Stimulated activated naive CD8-positive, alpha-beta T cell treated with anti-CD3 and anti-CD28 coated beads, Interleukin-15, amount 100 ng/mL, for 72 hours (primary cell): ENCODE measurements around the gene ITGAV.

Experiments
- ATAC-seq: fragments of 150-1000 bp; cut with Tn5 transposase; 2 replicates; pipeline ENCODE4 v1.10.0; 2021; ENCODE audit warnings: mild to moderate bottlenecking, moderate library complexity
- DNase-seq, 2 donors: peaks; one replicate each; pipeline ENCODE4 v3.0.0; 2021 to 2022
- H3K27ac Mint-ChIP-seq, 2 donors: one replicate each; pipeline ENCODE4 v1.8.0; 2022; ENCODE audit warnings: mild to moderate bottlenecking in 2 of 2, mixed read lengths in 2 of 2, moderate library complexity in 2 of 2
- H3K27me3 Mint-ChIP-seq: one replicate; pipeline ENCODE4 v1.8.0; 2022; ENCODE audit warnings: mixed read lengths
- H3K4me1 Mint-ChIP-seq: one replicate; pipeline ENCODE4 v1.8.0; 2022; ENCODE audit warnings: mild to moderate bottlenecking, mixed read lengths
- H3K4me3 Mint-ChIP-seq, 2 donors: one replicate each; pipeline ENCODE4 v1.8.0; 2022; ENCODE audit warnings: mild to moderate bottlenecking in 2 of 2, mixed read lengths in 2 of 2, moderate library complexity in 1 of 2
- H3K9me3 Mint-ChIP-seq, 2 donors: one replicate each; pipeline ENCODE4 v1.8.0; 2022; ENCODE audit warnings: mixed read lengths in 2 of 2

The ITGAV gene

GRCh38 chr2:186702006-186702405, 112.2 kb downstream of the ITGAV start:
- Mint-ChIP-seq H3K4me1 (no peaks in the 10 kb centered on the region), H3K27ac (no peak overlapping the region), H3K27me3 (peaks cover 28% of the 10 kb centered on the region), H3K4me3 (no peak overlapping the region), H3K9me3 (peaks cover 0 to 4% of the 10 kb centered on the region in 2 donors)
- DNase-seq (no peak), ATAC-seq (no peak)

DNA sequence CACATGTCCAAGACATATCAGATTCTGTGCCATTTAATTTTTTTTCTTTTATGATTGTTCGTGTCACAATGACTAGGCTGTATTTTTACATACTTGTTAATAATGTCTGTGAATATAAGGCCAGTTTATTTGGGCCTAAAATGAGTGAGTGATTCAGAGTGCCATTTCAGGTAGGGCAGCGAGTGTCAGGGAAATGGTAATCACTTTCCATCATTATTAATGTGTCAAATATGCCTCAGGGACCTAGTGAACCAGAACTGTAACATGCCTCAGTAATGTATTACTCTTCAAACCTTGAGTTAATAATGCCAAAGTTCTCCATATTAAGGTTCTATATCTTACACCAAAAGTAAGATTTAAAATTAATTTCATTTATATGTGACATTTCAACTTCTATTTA, 112.6 kb downstream of the ITGAV start:
- Mint-ChIP-seq H3K27ac (no peak overlapping the region), H3K4me3 (no peak overlapping the region), H3K9me3 (peaks cover 0 to 4% of the 10 kb centered on the region in 2 donors), H3K27me3 (peaks cover 28% of the 10 kb centered on the region), H3K4me1 (no peaks in the 10 kb centered on the region)
- no peak for ATAC-seq
- no peak for DNase-seq

GRCh38 chr2:186704897-186705296, 115.0 kb downstream of the ITGAV start:
- Mint-ChIP-seq H3K4me3 (no peak overlapping the region), H3K27ac (no peak overlapping the region), H3K9me3 (no peaks in the 10 kb centered on the region), H3K27me3 (peaks cover 10% of the 10 kb centered on the region), H3K4me1 (no peaks in the 10 kb centered on the region)
- DNase-seq (no peak), ATAC-seq (no peak)

GRCh38 chr2:186709529-186710450, 119.9 kb downstream of the ITGAV start:
- no peaks in the 10 kb centered on the region for H3K4me1 Mint-ChIP-seq

GRCh38 chr2:186713691-186714090, 123.8 kb downstream of the ITGAV start:
- Mint-ChIP-seq H3K4me1 (no peaks in the 10 kb centered on the region), H3K9me3 (no peaks in the 10 kb centered on the region), H3K27me3 (peaks cover 5% of the 10 kb centered on the region), H3K4me3 (no peak overlapping the region), H3K27ac (no peak overlapping the region)
- no peak for DNase-seq
- no peak for ATAC-seq

More at GRCh38 chr2:186709529-186710450, 119.9 kb downstream of the ITGAV start:
- DNase-seq (no peak), ATAC-seq (no peak)
- Mint-ChIP-seq H3K27ac (no peak overlapping the region), H3K4me3 (no peak overlapping the region), H3K27me3 (peaks cover 9% of the 10 kb centered on the region), H3K9me3 (no peaks in the 10 kb centered on the region)

GRCh38 chr2:186714611-186715010, 124.8 kb downstream of the ITGAV start:
- no peaks in the 10 kb centered on the region for H3K4me1 Mint-ChIP-seq
- H3K27me3 Mint-ChIP-seq, result peaks cover 5% of the 10 kb centered on the region
- no peaks in the 10 kb centered on the region for H3K9me3 Mint-ChIP-seq
- H3K4me3 Mint-ChIP-seq, result no peak overlapping the region
- no peak for DNase-seq
- H3K27ac Mint-ChIP-seq, result no peak overlapping the region
- no peak for ATAC-seq

- DNase-seq (no peak), ATAC-seq (no peak)
- Mint-ChIP-seq H3K27ac (no peak overlapping the region), H3K4me1 (no peaks in the 10 kb centered on the region), H3K4me3 (no peak overlapping the region), H3K9me3 (no peaks in the 10 kb centered on the region), H3K27me3 (peaks cover 5% of the 10 kb centered on the region)
These were observed 126.1 kb downstream of the ITGAV start for GRCh38 chr2:186716004-186716403.

DNA sequence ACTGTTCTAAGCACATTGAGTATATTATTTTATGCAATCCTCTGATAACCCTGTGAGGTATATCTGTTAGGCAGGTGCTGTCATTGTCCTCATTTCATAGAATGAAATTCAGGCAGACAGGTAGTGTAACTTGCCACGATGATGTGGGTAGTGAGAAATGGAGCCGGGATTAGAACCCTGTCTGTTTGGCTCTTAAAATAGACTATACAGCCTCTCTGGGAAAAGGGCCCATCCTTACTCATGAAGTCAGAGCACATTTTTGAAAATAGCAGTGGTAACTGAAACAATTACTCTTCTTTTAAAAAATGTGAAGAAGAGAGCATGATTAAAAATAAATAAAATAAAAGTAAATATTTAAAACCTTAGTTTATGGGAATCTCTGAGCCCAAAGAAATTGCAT, 127.0 kb downstream of the ITGAV start:
- no peaks in the 10 kb centered on the region for H3K9me3 Mint-ChIP-seq
- H3K4me3 Mint-ChIP-seq, result no peak overlapping the region
- H3K27me3 Mint-ChIP-seq, result peaks cover 5% of the 10 kb centered on the region
- no peak for ATAC-seq
- H3K27ac Mint-ChIP-seq, result no peak overlapping the region
- no peaks in the 10 kb centered on the region for H3K4me1 Mint-ChIP-seq
- DNase-seq, result no peak

DNA sequence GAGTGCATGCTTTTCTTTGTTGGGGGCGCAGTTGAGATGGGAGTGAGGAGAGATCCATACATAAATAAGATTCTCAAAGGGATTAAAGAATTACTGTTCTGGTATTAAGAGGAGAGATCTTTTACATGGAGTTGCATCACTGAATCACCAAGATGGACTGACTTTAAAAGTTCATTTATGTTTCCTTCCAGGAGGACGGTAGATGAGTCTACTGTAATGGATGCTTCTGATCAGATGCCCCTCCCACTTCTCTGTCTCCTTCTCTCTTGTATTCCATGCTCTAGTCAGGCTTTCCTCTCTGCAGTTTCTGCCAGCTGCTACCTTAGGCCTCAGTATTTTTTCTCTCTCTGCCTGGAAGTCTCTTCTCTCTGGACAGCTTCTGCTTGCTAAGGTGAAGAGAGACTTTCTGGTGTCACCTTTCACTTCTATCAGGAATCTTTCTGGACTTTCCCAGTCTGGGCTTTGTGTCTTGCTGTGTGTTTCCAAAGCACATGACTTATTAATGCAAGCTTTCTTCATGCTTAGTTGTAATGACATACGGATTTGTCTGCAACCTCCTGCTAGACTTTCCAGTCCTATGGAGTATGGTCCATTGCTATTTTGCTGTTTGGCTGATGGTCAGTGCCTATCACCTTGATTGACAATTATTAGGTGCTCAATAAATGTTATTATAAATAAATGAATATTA, 127.6 kb downstream of the ITGAV start:
- no peaks in the 10 kb centered on the region for H3K9me3 Mint-ChIP-seq
- no peak for ATAC-seq
- no peak overlapping the region for H3K4me3 Mint-ChIP-seq
- H3K27ac Mint-ChIP-seq, result no peak overlapping the region
- no peaks in the 10 kb centered on the region for H3K4me1 Mint-ChIP-seq
- peaks cover 5% of the 10 kb centered on the region for H3K27me3 Mint-ChIP-seq
- no peak for DNase-seq

DNA sequence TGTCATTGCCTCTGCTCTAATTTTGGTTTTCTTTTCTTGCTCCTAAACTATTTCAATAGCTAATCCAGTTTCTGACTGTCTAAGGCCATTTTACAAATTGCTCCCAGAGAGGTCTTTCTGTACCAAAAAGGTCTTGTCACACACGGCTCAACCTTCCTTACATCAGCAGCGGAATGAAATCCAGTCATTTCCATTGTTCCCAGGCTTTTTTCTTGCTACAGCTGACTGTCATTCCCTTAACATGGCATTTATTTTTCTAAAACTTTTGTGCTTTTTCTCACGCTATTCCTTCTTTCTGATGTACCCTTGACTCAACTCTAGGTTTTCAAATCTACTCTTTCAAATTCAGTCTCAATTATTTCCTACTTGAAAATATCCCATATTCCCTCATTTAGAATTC, 128.3 kb downstream of the ITGAV start:
- H3K27ac Mint-ChIP-seq, result no peak overlapping the region
- no peak overlapping the region for H3K4me3 Mint-ChIP-seq
- ATAC-seq (no peak), DNase-seq (no peak)
- no peaks in the 10 kb centered on the region for H3K4me1 Mint-ChIP-seq
- H3K9me3 Mint-ChIP-seq, result no peaks in the 10 kb centered on the region
- no peaks in the 10 kb centered on the region for H3K27me3 Mint-ChIP-seq

- H3K4me1 Mint-ChIP-seq, result no peaks in the 10 kb centered on the region
- H3K27ac Mint-ChIP-seq, result no peak overlapping the region
- H3K4me3 Mint-ChIP-seq, result no peak overlapping the region
- H3K27me3 Mint-ChIP-seq, result no peaks in the 10 kb centered on the region
- ATAC-seq (no peak), DNase-seq (no peak)
- H3K9me3 Mint-ChIP-seq, result no peaks in the 10 kb centered on the region
These were observed 129.0 kb downstream of the ITGAV start for GRCh38 chr2:186718903-186719302.

GRCh38 chr2:186721956-186722355, 132.1 kb downstream of the ITGAV start:
- H3K27me3 Mint-ChIP-seq, result no peaks in the 10 kb centered on the region
- no peak overlapping the region for H3K4me3 Mint-ChIP-seq
- DNase-seq (no peak), ATAC-seq (no peak)
- no peaks in the 10 kb centered on the region for H3K4me1 Mint-ChIP-seq
- H3K9me3 Mint-ChIP-seq, result no peaks in the 10 kb centered on the region
- H3K27ac Mint-ChIP-seq, result no peak overlapping the region

- no peak overlapping the region for H3K27ac Mint-ChIP-seq
- H3K4me3 Mint-ChIP-seq, result no peak overlapping the region
- no peaks in the 10 kb centered on the region for H3K4me1 Mint-ChIP-seq
- no peak for ATAC-seq
- H3K9me3 Mint-ChIP-seq, result no peaks in the 10 kb centered on the region
- no peaks in the 10 kb centered on the region for H3K27me3 Mint-ChIP-seq
- no peak for DNase-seq
These were observed 134.9 kb downstream of the ITGAV start for GRCh38 chr2:186724736-186725135.

GRCh38 chr2:186725783-186726182, 135.9 kb downstream of the ITGAV start:
- no peaks in the 10 kb centered on the region for H3K4me1 Mint-ChIP-seq
- ATAC-seq (no peak), DNase-seq (no peak)
- H3K4me3 Mint-ChIP-seq, result no peak overlapping the region
- H3K27ac Mint-ChIP-seq, result no peak overlapping the region
- H3K9me3 Mint-ChIP-seq, result no peaks in the 10 kb centered on the region
- no peaks in the 10 kb centered on the region for H3K27me3 Mint-ChIP-seq

GRCh38 chr2:186726938-186727337, 137.1 kb downstream of the ITGAV start:
- H3K27me3 Mint-ChIP-seq, result no peaks in the 10 kb centered on the region
- no peak overlapping the region for H3K4me3 Mint-ChIP-seq
- DNase-seq (no peak), ATAC-seq (no peak)
- no peaks in the 10 kb centered on the region for H3K4me1 Mint-ChIP-seq
- no peak overlapping the region for H3K27ac Mint-ChIP-seq
- no peaks in the 10 kb centered on the region for H3K9me3 Mint-ChIP-seq

DNA sequence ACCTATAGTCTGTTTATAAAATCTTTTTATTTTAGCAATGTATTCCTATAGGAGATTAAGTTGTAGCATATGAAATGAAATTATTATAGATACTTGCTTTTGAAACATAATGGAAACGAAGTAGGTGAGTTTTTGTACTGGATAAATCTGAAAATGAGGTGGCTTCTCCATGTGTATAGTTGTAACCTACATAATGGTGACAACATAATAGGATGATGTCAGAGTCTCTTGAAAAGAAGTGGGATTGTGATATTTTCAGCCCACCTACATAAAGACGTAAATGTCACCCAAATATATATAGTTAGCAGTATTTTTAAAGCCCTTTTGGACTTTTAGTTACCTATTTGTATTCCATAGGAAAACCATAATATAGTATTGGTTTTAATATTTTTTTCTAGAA, 138.8 kb downstream of the ITGAV start:
- no peaks in the 10 kb centered on the region for H3K27me3 Mint-ChIP-seq
- no peak for ATAC-seq

More for the DNA sequence above, 138.8 kb downstream of the ITGAV start:
- Mint-ChIP-seq H3K27ac (no peak overlapping the region), H3K9me3 (no peaks in the 10 kb centered on the region), H3K4me1 (no peaks in the 10 kb centered on the region), H3K4me3 (no peak overlapping the region)
- DNase-seq, result no peak
